Astrocyte (in vitro differentiated cells and primary cell): ENCODE data around the gene NTM.

Experiments used
- CTCF ChIP-seq: IDR thresholded peaks from 2 replicates; pipeline ENCODE4 v1.5.1; 2011; ENCODE audit warnings: low read depth, mild to moderate bottlenecking, inconsistent platforms, low read length, moderate library complexity; ENCODE audit not compliant: insufficient read depth
- EZH2 ChIP-seq: IDR thresholded peaks from 2 replicates; pipeline ENCODE4 v1.6.1; 2012; ENCODE audit warnings: mild to moderate bottlenecking, low read length, inconsistent platforms; ENCODE audit not compliant: insufficient read depth

- TF ChIP-seq CTCF (no peak), EZH2 (no peak)
Observed at GRCh38 chr11:131944736-131945135, 574.3 kb downstream of the NTM start.
